H1 (cell line): ENCODE results near the gene PTCD3. TPM values are rescaled to one million over a fixed set of nuclear protein-coding genes. Genes with fewer than 3 reads are reported as not detected.

ENCODE experiments used
- CTBP2 ChIP-seq: IDR thresholded peaks from 2 replicates; pipeline ENCODE4 v1.7.0; 2011; ENCODE audit warnings: borderline replicate concordance, mild to moderate bottlenecking, moderate library complexity, mixed read lengths, low read length; ENCODE audit not compliant: insufficient read depth, insufficient read length
- JUND ChIP-seq: IDR thresholded peaks from 2 replicates; pipeline ENCODE4 v1.6.1; 2011; ENCODE audit warnings: mild to moderate bottlenecking, improper control_type of control experiment, low read length
- SIN3A ChIP-seq, 2 experiments: IDR thresholded peaks in 1 of 2; conservative IDR thresholded peaks in 1 of 2; 2 replicates each; pipeline ENCODE4 v1.6.1; 2011 to 2012; ENCODE audit warnings: low read length in 2 of 2, improper control_type of control experiment in 1 of 2, low read depth in 1 of 2, mild to moderate bottlenecking in 1 of 2
- SRF ChIP-seq: IDR thresholded peaks from 2 replicates; pipeline ENCODE4 v1.6.1; 2011; ENCODE audit warnings: mild to moderate bottlenecking, low read depth, low read length, moderate library complexity
- polyA plus RNA-seq, 7 experiments: library from polyadenylated mRNA; depleted of rRNA in 3 of 7; stranded (reverse) in 5 of 7; unstranded in 2 of 7; fragments of >200 nt in 5 of 7; fragments of 200-250 nt in 2 of 7; gene quantifications; 1 replicate in 5 of 7; 2 replicates in 1 of 7; 4 replicates in 1 of 7; pipeline versions ENCODE4 v1.2.1 to v1.2.3, GENCODE V29; 2011 to 2013; ENCODE audit warnings: missing spikeins in 2 of 7, mixed read lengths in 2 of 7
- total RNA-seq: library from RNA; stranded (reverse); fragmentation: NEBNext Ultra II Directional; extraction: Animal tissue kit (Norgen Biotek cat#: 25700); gene quantifications from 2 replicates; pipeline ENCODE4 v1.2.1, GENCODE V29; 2021

PTCD3 gene
- total and polyA plus RNA-seq, 2 of the 8 experiments (the other 6 are each of a cell fraction or from before 2014, with no cell fraction given) = 64.3 to 192 TPM

DNA sequence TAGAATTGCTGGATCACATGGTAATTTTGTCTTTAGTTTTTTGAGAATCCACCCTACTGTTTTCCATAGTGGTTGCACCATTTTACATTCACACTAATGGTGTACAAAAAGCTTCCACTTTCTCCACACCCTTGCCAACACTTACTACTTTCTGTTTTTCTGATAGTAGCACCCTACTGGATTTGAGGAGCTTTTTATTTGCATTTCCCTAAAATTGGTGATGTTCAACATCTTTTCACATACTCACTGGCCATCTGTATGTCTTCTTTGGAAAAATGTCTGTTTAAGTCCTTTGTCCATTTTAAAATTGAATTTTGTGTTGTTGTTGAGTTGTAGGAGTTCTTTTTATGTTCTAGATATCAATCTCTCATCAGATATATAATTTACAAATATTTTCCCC, 3.9 kb upstream of the PTCD3 start (continued):
- TF ChIP-seq JUND (no peak), SRF (no peak), CTBP2 (no peak), SIN3A (conservative IDR thresholded peaks at IDR 0.05 in 1 of 2, IDR thresholded peaks at IDR 0.05 in 1 of 2; ENCODE audit: low read depth in 1 of 2, low read length in 2 of 2) (no peak)
